Hepatic stellate cell (primary cell): ENCODE results near the gene PPIF.

Source experiments
- DNase-seq: peaks from one replicate; pipeline ENCODE4 v3.0.0; 2011; ENCODE audit warnings: low spot score

The PPIF gene

DNA sequence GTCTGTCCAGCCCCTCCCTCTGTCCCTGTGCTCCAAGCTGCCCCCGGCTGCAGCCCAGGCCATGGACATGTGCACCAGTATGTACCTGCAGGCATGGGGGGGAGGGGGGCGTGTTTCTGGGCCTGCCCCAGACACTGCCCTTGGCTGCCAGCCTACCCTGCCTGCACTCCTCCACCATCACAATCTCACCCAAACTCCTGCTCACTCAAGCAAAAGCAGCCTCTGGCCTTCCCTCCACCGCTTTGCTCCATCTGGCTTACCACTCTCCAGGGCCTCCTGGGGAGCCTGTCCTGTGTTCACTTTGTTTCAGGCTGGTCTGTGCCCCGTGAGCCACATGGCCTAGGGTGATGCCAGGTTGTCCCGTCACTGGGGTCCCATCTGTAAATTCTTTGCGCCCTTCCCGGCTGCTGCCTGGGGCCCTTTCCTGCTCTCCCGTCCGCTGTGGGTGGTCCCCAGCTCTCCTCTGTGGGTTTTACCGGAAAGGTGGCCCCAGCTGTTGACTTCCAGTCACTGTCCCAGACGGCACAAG is 33.3 kb upstream of the PPIF start:
- no peak for DNase-seq

- DNase-seq, result no peak
Observed at GRCh38 chr10:79314761-79315601, 32.3 kb upstream of the PPIF start.

DNA sequence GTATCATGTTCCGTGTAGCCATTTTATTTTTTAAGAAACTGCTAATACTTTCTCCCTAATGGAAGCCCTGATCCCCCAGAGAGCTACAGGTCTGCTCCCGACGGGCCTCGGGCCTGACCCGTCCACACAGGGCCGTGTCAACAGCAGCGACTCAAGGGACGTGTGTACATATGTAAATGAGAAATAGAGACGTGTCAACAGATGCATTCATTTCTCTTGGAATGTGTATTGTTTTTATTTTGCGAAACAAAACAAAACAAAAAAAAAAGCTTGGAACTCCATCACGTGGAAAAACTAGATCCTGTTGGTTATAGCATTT is 31.7 kb upstream of the PPIF start:
- no peak for DNase-seq

DNA sequence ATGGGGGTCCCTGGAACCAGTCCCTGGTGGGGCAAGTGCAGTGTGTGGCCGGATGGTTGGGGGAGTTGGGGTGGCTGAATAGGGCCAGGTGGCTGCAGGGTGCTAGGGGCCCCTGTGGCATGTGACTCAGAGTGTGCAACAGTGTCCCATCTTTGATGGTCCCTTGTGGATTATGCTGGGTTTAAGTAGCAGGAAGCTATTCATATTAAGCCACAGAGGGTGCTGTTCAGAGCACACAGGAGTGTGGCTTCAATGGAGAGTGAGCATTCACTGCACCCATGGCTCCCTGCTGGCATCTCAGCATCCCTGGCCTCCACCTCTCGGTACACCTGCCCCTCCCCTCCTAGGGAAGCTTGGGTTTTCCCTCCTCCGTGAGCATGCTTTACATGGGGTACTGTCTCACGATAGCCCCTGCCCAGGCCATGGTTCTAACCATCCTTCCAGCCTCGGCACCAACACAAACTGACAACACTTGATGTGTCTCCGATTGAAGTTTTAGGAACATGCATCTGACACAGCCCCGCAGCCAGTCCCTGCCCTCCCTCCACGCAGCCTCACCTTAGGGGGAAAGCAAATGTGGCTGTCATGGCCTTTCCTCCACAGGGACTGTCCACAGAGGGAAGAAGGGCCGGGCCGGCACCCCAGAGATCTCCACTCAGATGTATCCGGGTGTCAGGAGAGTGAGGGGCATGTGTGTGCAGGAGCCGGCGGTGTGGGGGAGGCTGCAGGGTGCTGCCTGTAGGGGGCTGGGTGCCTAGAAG is 30.4 kb upstream of the PPIF start:
- peak; percentile 42 for DNase-seq

- no peak for DNase-seq
Observed at GRCh38 chr10:79318369-79318768, 28.9 kb upstream of the PPIF start.

DNA sequence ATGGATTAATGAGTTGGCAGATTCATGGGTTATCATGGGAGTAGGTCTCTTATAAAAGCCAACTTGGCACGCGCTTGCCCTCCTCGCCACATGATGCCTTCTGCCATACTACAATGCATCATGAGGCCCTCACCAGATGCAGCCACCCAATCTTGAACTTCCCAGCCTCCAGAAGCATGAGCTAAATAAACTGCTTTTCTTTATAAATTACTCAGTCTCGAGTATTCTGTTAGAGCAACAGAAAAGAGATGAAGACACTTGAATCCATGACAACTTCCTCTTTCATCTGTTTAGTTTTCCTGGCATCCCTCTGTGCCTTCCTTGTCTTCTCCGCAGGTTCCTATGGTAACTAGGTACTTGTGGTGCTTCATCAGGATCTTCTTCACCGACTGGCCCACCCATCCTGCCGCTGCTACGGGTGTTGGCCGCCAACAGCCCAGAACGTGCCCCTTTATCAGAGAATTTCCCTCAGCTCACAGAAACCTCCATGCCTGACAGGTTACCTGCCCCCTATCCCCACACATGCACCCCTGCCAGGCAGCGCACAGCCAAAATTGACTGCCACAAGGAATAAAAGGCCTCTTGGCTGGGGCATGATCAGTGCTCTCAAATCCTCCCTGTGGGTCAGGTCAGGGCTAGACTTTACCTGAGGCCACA is 28.0 kb upstream of the PPIF start:
- DNase-seq, result no peak

DNA sequence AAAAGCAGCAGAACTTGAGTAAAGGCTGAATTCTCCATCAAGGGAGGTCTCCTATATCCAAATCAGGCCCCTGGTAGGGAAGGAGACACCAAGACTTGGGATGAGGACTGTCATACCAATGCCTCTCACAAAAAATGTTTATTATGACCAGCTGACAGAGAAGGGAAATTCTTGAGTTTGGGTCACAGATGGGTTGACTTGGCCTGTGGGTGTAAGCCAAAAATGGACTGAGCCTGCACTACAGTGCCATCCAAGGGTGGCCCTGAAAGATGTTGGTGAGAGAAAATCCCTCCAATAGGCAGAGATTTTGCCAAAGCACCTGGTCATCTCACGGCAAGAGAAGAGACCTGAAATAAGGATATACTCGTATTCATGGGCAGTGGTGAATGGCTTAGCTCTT is 27.0 kb upstream of the PPIF start:
- DNase-seq, result no peak

- peak; percentile 64 for DNase-seq
Observed at GRCh38 chr10:79320820-79321493, 26.3 kb upstream of the PPIF start.

DNA sequence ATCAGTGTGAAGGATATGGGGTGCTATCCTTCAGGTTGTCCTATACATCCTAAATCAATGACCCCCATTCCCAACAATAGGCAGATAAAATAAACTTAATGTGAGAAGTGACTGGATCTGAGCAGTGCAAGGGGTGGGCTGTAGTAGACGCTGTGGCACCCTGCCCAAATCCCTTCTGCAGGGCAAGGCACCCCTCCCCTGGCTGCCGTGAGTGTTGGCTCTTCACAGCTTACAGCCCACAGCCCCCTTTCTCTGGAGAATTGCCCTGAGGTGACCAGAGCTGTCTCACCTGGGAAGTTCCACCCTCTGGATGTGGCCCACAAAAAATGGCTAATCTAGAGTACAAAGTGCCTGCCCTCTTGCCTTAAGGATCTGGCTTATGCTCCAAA is 25.8 kb upstream of the PPIF start:
- DNase-seq, result no peak

DNA sequence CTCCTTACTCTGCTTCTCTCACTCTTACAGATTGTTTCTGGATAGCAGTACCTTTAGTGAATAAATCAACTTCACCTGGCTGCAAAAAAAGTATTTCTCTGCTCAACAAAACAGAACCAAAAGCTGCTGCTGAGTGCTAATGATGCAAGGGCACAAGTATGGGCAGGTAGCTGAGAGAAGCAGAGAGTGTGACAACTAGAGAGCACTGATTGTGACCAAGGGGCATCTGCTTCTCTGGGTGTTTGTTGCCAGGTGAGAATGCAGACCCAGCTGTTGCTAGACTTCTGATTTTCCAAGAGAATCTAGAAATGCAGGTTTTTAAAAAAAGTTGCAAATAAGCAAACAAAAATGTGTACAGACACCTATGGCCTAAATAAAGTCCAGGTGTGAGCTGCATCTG is 25.3 kb upstream of the PPIF start:
- no peak for DNase-seq

- peak; percentile 70 for DNase-seq
Observed at GRCh38 chr10:79322616-79323543, 24.4 kb upstream of the PPIF start.

GRCh38 chr10:79323602-79324001 is 23.7 kb upstream of the PPIF start:
- no peak for DNase-seq

DNA sequence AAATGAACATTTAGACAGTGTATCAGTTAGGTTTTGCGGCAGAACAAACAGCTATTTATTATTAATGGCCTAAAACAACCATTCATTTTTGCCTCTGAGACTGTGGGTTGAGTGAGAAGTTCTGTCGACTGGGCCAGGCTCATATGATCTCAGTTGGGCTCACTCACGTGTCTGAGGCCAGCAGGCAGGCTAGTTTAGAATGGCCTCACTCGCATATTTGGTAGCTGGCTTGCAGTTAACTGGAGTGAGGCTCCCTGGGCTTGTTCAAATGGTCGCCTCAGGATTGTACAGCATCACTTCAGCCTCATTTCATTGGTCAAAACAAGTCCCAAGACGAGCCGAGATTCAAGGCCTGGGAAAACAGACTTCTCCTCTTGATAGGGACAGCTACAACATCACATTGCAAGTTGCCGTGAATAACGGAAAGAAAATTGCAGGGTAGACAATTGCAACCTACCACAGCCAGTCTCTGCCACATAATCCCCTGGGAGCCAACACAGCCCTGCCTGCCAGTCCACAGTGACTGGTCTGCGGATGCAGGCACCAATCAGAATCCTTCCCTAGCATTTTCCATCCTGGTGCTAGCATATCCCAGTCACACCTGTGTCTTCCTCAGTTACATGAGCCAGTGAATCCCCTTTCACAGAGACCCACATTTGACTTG is 23.1 kb upstream of the PPIF start:
- DNase-seq, result no peak

GRCh38 chr10:79326361-79327089 is 20.7 kb upstream of the PPIF start:
- DNase-seq, result no peak

- no peak for DNase-seq
Observed at GRCh38 chr10:79327090-79327457, 20.2 kb upstream of the PPIF start.

DNA sequence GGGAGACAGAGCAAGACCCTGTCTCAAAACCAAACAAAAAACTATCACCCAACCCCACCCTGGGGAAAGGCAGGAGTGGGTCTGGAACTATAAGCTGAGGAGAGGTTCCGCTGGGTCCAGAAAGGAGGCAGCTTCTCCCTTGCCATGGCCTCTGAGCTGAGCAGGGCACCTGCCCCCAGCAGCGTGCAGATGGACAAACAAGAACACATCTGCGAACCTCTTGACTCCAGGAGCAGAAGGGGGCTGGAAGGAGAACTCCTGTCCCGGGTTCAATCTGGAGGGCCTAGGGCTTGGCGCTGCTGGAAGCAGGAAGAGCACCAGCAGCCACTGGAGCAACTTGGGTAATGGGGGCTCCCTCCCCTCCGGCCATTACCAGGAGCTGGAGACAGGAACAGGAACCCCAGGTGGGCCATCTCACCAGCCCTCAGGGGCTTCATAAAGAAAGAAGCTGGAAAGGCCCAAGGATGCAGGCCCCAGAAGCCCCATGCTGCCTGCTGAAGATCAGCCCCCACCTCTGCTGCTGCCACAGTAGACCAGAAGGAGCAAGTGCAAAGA is 19.0 kb upstream of the PPIF start:
- no peak for DNase-seq

DNA sequence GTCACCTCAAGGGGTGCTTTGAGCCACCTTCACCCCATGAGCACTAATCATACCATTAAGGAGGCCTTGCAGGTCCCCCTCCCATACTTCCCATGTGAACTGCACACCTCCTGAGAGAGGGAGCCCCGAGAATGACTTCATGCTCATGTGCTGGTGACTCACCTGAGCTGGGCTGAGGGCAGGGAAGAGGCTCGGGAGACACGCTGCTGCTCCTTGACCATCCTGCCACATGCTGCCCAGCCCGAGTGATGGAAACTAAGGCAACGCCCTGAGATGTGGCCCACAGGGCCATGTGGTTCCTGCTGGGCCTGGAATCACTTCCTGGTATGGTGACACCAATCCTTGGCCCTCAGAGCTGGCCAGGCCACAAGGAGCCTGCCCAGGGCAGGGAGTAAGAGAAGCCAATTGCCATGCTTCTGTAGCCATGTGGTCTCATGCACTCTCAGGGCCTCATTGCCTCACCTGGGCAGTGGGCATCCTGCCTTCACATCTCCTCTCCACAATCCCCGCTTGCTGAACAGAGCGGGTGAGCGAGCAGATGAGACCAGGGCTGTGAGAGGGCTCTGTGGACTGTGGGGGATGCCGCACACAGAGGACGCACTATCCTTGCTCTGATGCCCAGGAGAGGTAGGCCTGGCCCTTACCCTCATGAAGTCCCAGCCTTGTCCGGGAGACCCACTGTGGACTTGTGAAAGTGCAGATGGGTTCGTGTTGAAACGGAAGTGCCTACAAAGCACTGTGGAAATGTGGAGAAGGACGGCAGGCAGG is 18.3 kb upstream of the PPIF start:
- no peak for DNase-seq

GRCh38 chr10:79329529-79329928 is 17.7 kb upstream of the PPIF start:
- DNase-seq, result no peak

DNA sequence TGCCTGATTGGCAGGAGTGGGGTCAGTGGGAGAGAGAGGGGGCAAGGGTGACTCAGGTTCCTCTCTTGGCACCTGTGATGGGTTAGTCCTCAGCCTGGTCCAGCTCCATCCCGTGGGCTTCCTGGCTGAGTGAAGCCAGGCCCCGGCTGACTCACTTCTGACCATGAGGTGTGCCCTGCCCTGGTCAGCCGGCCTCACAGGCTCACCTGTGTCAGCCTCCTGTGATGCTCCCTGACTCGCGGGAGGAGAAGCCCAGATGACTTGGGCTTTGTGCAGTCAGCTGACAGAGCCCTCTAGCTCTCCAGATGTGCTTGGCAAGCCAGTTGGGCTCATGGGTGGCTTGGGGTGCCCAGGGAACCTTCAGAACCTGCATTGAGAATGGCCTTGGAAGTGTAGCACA is 16.0 kb upstream of the PPIF start:
- DNase-seq, result no peak
